Activated naive CD4-positive, alpha-beta T cell treated with anti-CD3 and anti-CD28 coated beads, Interleukin-2, amount 50 U/mL, for 16 hours (primary cell): Measurements from ENCODE around the gene CARD14.
"Not testable (repeated sequence)": the region's sequence is repeated elsewhere in the genome, so short reads cannot be mapped to it uniquely, and the experiment has no call there.

Source experiments
- DNase-seq: peaks from one replicate; pipeline ENCODE4 v3.0.0-alpha.2; 2020

CARD14 gene

GRCh38 chr17:80229011-80229410 is 59.2 kb downstream of the CARD14 start:
- no peak for DNase-seq

GRCh38 chr17:80232438-80232837 is 62.6 kb downstream of the CARD14 start:
- DNase-seq: no peak

DNA sequence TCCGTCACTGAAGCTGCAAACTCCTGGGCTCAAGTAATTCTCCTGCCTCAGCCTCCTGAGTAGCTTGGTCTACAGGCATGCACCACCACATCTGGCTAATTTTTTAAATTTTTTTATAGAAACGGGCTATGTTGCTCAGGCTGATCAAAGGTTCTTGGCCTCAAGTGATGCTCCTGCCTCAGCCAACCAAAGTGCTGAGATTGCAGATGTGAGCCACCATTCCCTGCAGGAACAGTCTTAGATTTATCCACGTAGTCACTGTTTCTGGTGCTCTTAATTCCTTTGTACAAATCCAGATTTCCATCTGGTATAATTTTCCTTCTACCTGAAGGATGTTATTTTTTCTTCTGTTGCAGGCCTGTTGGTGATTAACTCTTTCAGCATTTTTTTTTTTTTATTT is 63.4 kb downstream of the CARD14 start:
- DNase-seq: no peak

- DNase-seq: no peak
Observed at GRCh38 chr17:80236911-80237310, 67.1 kb downstream of the CARD14 start.

DNA sequence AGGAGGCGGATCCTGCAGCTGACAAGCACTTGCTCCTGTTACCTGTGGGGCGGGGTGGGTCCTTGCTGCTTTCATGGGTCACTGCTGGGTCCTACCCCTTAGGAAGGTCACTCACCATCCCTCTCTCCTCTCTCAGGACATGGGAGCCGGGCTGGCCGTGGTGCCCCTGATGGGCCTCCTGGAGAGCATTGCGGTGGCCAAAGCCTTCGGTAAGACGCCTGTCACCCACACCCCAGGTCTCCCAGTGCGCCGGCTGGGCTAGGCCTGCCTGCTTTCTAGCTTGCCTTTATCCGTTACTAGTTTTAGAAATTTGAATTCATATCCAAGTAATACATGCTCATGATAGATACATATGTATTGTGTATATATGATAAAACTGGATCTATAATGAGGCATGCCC is 67.6 kb downstream of the CARD14 start:
- DNase-seq: no peak

GRCh38 chr17:80242505-80242904 is 72.7 kb downstream of the CARD14 start:
- DNase-seq: no peak

- no peak for DNase-seq
Observed at GRCh38 chr17:80243526-80244433, 74.0 kb downstream of the CARD14 start.

DNA sequence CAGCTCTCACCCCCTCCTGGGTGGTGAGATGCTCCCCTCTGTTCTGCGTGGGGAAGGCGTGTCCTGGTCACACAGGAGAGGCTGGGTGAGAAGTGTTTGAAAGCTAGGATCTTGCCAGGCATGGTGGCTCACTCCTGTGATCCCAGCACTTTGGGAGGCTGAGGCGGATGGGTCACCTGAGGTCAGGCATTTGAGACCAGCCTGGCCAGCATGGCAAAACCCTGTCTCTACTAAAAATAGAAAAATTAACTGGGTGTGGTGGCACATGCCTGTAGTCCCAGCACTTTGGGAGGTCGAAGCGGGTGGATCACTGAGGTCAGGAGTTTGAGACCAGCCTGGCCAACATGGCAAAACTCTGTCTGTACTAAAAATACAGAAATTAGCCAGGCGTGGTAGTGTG is 74.6 kb downstream of the CARD14 start:
- not testable (repeated sequence) for DNase-seq

DNA sequence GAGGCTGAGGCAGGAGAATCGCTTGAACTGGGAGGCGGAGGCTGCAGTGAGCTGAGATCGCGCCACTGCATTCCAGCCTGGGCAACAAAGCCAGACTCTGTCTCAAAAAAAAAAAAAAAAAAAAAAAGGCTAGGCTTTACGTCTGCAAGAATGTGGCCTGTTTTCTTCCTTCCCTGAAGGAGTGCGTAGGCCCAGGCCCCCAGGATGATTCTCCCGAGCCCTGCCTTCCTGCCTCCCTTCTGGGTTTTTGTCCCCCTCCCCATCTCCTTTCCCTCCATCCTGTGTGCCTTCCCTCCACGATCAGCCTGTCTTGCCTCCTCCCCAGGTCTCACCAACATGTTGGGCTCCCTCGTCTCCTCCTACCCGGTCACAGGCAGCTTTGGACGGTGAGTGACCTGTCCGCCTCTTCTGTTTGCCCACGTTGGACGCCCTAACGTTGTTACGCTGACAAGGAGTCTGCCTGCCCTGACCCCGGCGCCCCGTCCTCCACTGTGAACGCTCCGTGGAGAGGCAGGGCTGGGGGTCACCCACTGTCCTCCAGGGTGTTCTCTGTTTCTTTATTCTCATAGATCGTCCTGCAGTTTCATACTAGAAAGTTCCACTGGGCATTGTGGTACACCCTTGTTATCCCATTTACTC is 75.2 kb downstream of the CARD14 start:
- no peak for DNase-seq

GRCh38 chr17:80245566-80246265 is 75.9 kb downstream of the CARD14 start:
- DNase-seq: no peak

GRCh38 chr17:80246266-80246681 is 76.4 kb downstream of the CARD14 start:
- no peak for DNase-seq

DNA sequence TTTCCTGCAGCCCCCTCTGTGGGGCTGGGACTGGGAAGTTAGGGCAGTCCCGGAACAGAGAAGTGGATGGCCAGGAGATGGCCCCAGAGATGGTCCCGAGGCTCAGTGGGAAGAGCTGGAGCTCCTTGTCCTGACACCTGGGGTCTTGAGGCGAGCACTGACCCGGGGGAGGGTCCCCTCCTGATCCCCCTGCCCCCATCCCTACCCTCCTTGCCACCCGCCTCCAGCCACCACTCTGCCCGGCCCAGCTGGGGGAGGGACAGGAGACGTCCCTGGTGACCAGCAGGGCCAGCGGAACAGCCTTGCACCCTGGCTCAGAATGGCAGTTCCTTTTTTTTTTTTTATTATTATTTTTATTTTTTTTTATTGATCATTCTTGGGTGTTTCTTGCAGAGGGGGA is 76.9 kb downstream of the CARD14 start:
- DNase-seq: no peak

GRCh38 chr17:80247561-80247960 is 77.7 kb downstream of the CARD14 start:
- DNase-seq: no peak

GRCh38 chr17:80248001-80248893 is 78.4 kb downstream of the CARD14 start:
- DNase-seq: no peak

GRCh38 chr17:80248894-80249710 is 79.3 kb downstream of the CARD14 start:
- no peak for DNase-seq

DNA sequence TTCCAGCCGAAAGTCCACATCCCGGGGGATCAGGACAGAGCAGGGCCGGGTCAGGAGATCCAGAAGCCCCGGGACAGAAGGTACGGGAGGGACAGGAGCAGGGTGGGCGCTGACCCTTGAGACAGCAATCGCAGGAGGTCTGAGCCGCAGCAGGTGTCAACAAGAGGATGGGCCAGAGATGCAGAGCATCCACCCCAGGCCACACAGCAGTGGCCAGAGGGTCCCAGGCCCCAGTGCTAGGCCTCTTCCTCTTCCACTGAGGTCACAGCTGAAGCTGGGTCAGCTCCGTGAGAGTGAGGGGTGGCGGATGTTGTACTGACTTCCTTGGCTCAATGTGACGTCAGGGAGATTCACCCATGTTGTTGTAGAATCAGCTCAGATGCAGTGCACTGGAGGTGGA is 82.1 kb downstream of the CARD14 start:
- DNase-seq: no peak

GRCh38 chr17:80252871-80253270 is 83.0 kb downstream of the CARD14 start:
- DNase-seq: peak; percentile 87

DNA sequence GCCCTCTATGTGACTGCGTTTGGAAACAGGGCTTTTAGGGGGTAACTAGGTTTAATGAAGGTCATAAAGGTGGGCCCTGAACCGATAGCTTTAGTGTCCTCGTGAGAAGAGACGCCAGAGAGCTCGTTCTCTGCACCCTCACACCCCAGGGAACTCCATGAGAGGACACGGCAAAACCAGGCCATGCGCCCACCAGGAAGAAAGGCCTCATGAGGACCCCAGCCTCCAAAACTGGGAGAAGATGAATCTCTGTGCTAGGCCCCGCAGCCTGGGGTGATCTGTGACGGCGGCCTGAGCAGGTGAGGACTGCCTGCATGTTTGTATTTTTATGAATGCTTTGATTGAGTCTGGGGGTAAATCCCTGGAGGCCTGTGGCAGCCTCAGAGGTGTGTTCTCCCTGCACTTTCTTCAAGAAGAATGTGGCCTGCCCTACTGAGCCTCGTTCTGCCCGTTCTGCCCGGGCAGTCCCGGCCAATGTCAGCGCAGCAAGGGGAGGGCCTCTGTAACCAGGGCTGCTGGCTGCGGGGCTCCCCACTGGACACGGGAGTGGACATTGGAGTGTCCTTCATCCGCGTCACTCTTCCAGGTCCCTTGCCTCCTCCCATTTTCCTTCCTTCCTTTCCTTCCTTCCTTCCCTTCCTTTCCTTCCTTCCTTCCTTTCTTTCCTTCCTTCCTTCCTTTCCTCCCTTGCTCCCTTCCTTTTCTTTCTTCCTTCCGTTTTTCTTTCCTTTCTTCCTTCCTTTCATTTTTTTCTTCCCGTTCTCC is 84.0 kb downstream of the CARD14 start:
- DNase-seq: no peak

DNA sequence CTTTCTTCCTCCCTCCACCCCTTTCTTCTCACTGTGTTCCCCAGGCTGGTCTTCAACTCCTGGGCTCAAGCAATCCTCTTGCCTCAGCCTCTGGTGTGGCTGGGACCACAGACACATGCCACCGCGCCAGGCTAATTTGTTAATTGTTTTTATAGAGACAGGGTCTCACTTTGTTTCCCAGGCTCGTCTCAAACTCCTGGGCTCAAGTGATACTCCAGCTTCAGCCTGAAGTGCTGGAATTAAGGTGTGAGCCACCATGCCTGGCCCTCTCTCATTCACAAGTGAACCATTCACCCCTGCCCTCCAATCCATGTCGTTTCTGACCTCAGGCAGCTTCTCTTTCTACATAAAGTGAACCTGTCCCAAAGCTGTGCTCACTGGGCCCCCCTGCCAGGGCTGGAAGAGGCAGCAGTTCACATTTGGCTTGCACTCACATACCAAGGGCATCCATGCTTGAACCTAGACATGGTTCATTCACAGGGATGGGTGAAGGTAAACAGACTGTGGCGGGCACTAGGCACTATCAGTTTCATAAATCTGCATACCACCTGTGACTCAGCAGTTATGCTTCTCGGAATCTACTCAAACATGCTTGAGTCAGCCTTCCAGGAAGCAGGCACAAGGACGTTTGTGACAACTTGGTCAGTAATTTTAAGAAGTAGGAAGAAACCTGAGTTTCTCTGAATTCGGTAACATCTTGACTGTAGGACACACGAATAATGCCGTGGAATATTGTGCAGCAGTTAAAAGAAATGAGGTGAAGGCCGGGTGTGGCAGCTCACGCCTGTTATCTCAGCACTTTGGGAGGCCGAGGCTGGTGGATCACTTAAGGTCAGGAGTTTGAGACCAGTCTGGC is 84.8 kb downstream of the CARD14 start:
- peak; percentile 60 for DNase-seq

DNA sequence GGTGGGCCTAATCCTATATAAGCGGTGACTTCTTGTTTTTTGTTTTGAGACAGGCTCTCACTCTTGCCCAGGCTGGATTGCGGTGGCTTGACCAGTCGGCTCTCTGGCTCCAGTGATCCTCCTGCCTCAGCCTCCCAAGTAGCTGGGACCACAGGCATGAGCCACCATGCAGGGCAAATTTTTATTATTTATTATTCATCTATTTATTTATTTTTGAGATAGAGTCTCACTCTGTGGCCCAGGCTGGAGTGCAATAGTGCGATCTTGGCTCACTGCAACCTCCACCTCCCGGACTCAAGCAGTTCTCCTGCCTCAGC is 86.2 kb downstream of the CARD14 start:
- DNase-seq: no peak
